Activated naive CD4-positive, alpha-beta T cell treated with anti-CD3 and anti-CD28 coated beads, Interleukin-2, amount 10 ng/mL, durations not matched to agents 7 days and 5 days (primary cell): ENCODE data around the gene L3MBTL4.
"Not testable (repeated sequence)": the region's sequence is repeated elsewhere in the genome, so short reads cannot be mapped to it uniquely, and the experiment has no call there.

ENCODE experiments used
- CTCF ChIA-PET: fragments of 350-600 bp; sonication (Branson Sonifier 250); formaldehyde crosslinking; loops from one replicate; lab custom pipeline; 2021; ENCODE audit warnings: antibody characterized with exemption; lab: Charles Lee
- DNase-seq: peaks from one replicate; pipeline ENCODE4 v3.0.0-alpha.2; 2020
- H3K27ac Mint-ChIP-seq: one replicate; pipeline ENCODE4 v1.8.0; 2021; ENCODE audit warnings: mild to moderate bottlenecking, moderate library complexity, mixed read lengths
- H3K27me3 Mint-ChIP-seq: one replicate; pipeline ENCODE4 v1.8.0; 2021; ENCODE audit warnings: mild to moderate bottlenecking, mixed read lengths
- H3K36me3 Mint-ChIP-seq: one replicate; pipeline ENCODE4 v1.8.0; 2021; ENCODE audit warnings: mixed read lengths
- H3K4me1 Mint-ChIP-seq: one replicate; pipeline ENCODE4 v1.8.0; 2021; ENCODE audit warnings: mixed read lengths
- H3K4me3 Mint-ChIP-seq: one replicate; pipeline ENCODE4 v1.8.0; 2021; ENCODE audit warnings: mild to moderate bottlenecking, moderate library complexity, mixed read lengths
- H3K9me3 Mint-ChIP-seq: one replicate; pipeline ENCODE4 v1.8.0; 2021; ENCODE audit warnings: mixed read lengths

The L3MBTL4 gene

DNA sequence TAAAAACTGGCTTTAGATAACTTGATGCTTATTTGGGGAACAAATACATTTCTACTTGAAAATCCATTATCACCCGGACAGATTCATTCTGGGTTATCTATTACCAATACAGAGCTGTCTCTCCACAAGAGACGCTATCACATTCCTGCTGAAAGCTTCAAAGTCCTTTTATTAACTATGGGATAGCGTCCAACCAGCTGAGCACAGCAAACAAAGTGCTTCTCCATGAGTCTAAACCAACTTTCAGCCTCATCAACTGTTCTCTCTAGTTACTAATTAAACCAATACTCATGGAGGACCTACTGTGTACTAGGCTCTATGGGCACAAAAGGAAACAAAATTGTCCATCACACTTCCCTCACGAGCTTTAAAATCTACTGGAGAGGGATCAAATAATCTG, 132.8 kb downstream of the L3MBTL4 start:
- Mint-ChIP-seq H3K4me3 (no peak overlapping the region), H3K4me1 (no peaks in the 10 kb centered on the region), H3K36me3 (no peaks in the 10 kb centered on the region), H3K27ac (no peak overlapping the region), H3K27me3 (no peaks in the 10 kb centered on the region), H3K9me3 (peaks cover 1% of the 10 kb centered on the region)
- CTCF ChIA-PET = no interaction called here
- DNase-seq = no peak

- peaks cover 1% of the 10 kb centered on the region for H3K9me3 Mint-ChIP-seq
- no peak for DNase-seq
- no peaks in the 10 kb centered on the region for H3K36me3 Mint-ChIP-seq
- no peaks in the 10 kb centered on the region for H3K27me3 Mint-ChIP-seq
- H3K27ac Mint-ChIP-seq = no peak overlapping the region
- CTCF ChIA-PET = no interaction called here
- no peak overlapping the region for H3K4me3 Mint-ChIP-seq
- H3K4me1 Mint-ChIP-seq = no peaks in the 10 kb centered on the region
These were observed 134.4 kb downstream of the L3MBTL4 start for GRCh38 chr18:6280211-6280743.

- CTCF ChIA-PET = no interaction called here
- Mint-ChIP-seq H3K27me3 (no peaks in the 10 kb centered on the region), H3K9me3 (peaks cover 1% of the 10 kb centered on the region)
These were observed 135.4 kb downstream of the L3MBTL4 start for GRCh38 chr18:6279308-6279707.

DNA sequence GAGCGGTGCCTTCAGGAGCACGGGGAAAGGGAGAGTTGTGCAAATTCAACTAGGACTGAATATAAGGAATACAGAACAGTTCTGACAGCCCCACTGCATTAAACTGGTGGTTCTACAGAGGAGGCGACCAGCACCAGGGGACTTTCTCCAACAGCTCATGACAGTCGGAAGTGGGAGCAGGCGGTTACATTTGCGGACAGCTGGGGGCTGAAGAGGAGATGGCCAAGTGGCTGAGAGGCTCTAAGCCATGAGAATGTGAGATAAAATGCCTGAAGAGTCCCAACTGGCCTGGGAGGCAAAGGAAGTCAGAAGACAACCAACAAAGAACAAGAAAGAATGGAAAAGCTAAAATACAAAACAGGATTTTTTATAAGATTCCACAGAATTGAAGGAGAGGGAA, 141.3 kb downstream of the L3MBTL4 start:
- Mint-ChIP-seq H3K27me3 (no peaks in the 10 kb centered on the region), H3K4me1 (no peaks in the 10 kb centered on the region), H3K36me3 (no peaks in the 10 kb centered on the region), H3K9me3 (no peaks in the 10 kb centered on the region), H3K27ac (no peak overlapping the region), H3K4me3 (no peak overlapping the region)
- CTCF ChIA-PET = no interaction called here
- no peak for DNase-seq

More at GRCh38 chr18:6279308-6279707, 135.4 kb downstream of the L3MBTL4 start:
- Mint-ChIP-seq H3K4me1 (no peaks in the 10 kb centered on the region), H3K36me3 (no peaks in the 10 kb centered on the region), H3K27ac (no peak overlapping the region), H3K4me3 (no peak overlapping the region)
- DNase-seq = no peak

DNA sequence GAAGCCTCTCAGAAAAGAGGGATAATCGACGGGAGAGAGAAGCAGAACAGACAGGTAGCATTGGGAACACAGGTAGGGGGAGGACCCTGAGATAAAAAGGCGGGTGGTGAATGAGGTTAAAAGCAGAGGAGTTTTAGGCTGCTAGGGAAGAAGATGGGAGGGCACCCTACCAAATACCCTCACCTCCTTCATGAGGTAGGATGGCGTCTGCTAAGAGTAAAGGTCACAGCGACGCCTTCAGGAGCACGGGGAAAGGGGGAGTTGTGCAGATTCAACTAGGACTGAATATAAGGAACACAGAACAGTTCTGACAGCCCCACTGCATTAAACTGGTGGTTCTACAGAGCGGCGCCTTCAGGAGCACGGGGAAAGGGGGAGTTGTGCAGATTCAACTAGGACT, 142.6 kb downstream of the L3MBTL4 start:
- H3K4me3 Mint-ChIP-seq, DNase-seq, H3K9me3 Mint-ChIP-seq, H3K4me1 Mint-ChIP-seq, H3K36me3 Mint-ChIP-seq, H3K27me3 Mint-ChIP-seq, CTCF ChIA-PET, H3K27ac Mint-ChIP-seq: not testable (repeated sequence)

GRCh38 chr18:6271585-6271984, 143.1 kb downstream of the L3MBTL4 start:
- Mint-ChIP-seq H3K27ac (no peak overlapping the region), H3K9me3 (no peaks in the 10 kb centered on the region)
- no peak for DNase-seq

DNA sequence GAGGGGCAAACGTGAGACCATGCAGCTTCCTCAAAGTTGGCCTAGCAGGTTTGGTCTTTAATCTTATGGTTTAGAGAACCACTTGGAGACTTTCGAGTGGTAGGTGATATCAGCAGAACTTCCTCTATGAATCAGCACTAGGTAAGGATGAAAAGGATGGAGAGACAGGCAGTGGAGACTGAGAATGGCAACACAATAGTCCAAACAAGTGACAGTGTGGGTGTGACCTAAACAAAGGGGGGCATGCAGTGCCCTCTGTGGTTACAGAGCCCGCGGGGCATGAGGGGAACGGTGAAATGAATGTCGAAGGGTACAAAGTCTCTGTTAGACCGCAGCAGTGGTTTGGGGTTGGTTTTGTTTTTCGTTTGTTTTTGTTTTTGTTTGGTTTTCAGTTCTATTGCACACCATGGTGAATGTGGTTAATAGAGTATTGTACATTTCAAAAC, 143.9 kb downstream of the L3MBTL4 start:
- Mint-ChIP-seq H3K36me3 (no peaks in the 10 kb centered on the region), H3K27ac (no peak overlapping the region), H3K9me3 (no peaks in the 10 kb centered on the region), H3K4me3 (no peak overlapping the region), H3K27me3 (no peaks in the 10 kb centered on the region), H3K4me1 (no peaks in the 10 kb centered on the region)
- no peak for DNase-seq
- CTCF ChIA-PET = no interaction called here

More at GRCh38 chr18:6271585-6271984, 143.1 kb downstream of the L3MBTL4 start:
- Mint-ChIP-seq H3K4me1 (no peaks in the 10 kb centered on the region), H3K36me3 (no peaks in the 10 kb centered on the region), H3K27me3 (no peaks in the 10 kb centered on the region), H3K4me3 (no peak overlapping the region)
- CTCF ChIA-PET = no interaction called here

DNA sequence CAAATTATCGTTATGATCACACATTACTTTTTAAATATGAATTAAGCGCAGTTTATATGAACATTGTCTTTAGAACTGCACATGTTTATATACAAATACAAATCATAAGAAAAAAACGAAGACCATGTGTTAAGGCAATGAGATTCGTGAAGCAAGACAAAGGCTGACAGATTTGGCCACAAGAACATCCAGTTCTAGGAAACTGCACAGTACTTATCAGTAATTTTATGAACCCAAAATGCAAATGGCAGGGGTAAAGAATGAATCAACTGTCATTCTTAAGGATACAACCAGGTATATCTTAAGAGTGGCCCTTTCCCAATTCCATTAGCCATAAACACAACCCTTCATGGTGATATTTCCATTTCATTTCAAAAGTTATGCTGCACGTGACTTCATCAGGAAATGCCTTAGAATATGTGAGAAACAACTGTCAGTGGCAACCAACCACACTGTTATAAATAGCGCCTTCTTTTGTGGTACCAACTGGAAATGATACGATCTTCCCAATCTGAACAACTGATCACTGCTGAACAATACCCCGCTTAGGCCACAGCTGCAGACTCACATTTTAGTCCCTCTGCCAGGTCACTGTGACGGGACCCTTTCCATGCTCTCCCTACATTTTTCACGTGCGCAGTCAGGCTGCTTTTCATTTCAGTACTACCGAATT, 144.9 kb downstream of the L3MBTL4 start:
- CTCF ChIA-PET = no interaction called here
- Mint-ChIP-seq H3K9me3 (no peaks in the 10 kb centered on the region), H3K4me1 (no peaks in the 10 kb centered on the region), H3K27ac (no peak overlapping the region), H3K36me3 (no peaks in the 10 kb centered on the region), H3K27me3 (no peaks in the 10 kb centered on the region), H3K4me3 (no peak overlapping the region)
- no peak for DNase-seq

- H3K9me3 Mint-ChIP-seq = peaks cover 4% of the 10 kb centered on the region
- no peaks in the 10 kb centered on the region for H3K27me3 Mint-ChIP-seq
- H3K27ac Mint-ChIP-seq = no peak overlapping the region
- no peak for DNase-seq
- no peak overlapping the region for H3K4me3 Mint-ChIP-seq
- CTCF ChIA-PET = no interaction called here
- no peaks in the 10 kb centered on the region for H3K36me3 Mint-ChIP-seq
- no peaks in the 10 kb centered on the region for H3K4me1 Mint-ChIP-seq
These were observed 148.5 kb downstream of the L3MBTL4 start for GRCh38 chr18:6266212-6266611.

DNA sequence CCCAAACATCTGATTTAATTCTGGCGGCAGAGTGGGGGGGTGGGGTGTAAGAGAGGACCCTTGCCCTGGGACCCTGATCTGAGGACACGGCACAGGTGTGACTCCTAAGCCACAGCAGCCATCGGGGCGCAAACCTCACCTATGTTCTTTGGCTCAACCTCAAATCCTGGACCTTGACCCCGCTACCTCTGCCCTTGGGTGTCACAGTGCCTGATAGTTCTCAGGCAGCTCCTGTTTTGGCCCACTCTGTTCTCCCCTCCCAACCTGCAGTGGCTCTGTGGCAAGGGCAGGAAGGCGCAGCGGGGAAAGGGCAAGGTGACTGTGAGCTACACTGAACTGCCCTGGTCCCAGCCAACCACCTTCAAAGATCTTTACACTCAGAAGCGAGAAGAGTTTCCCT, 152.8 kb downstream of the L3MBTL4 start:
- no peaks in the 10 kb centered on the region for H3K27me3 Mint-ChIP-seq
- H3K27ac Mint-ChIP-seq = no peak overlapping the region
- peaks cover 24% of the 10 kb centered on the region for H3K9me3 Mint-ChIP-seq
- H3K4me1 Mint-ChIP-seq = no peaks in the 10 kb centered on the region
- CTCF ChIA-PET = no interaction called here
- H3K4me3 Mint-ChIP-seq = no peak overlapping the region
- DNase-seq = no peak
- H3K36me3 Mint-ChIP-seq = no peaks in the 10 kb centered on the region

GRCh38 chr18:6259324-6259723, 155.4 kb downstream of the L3MBTL4 start:
- CTCF ChIA-PET, H3K27ac Mint-ChIP-seq, H3K27me3 Mint-ChIP-seq, H3K4me1 Mint-ChIP-seq, DNase-seq, H3K36me3 Mint-ChIP-seq, H3K4me3 Mint-ChIP-seq: not testable (repeated sequence)
- H3K9me3 Mint-ChIP-seq = peaks cover 27% of the 10 kb centered on the region

DNA sequence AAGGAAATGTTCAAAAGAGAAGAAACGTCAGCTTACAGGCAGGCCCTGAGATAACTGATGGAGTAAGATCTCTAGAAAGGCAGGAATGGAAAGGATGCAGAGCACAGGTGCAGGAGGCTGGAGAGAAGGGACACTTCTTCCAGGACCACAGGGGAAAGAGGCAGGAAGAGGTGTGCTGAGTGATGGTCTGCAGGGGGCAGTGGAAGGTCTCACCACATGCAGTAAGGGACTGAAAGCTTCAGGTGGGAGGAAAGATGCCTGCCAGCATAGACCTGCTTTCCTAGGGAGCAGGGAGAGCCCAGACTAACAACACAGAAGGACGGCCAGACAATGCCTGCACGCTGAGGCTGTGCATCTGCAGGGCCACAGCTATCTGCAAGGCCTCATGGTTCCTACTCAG, 156.8 kb downstream of the L3MBTL4 start:
- Mint-ChIP-seq H3K4me1 (no peaks in the 10 kb centered on the region), H3K4me3 (no peak overlapping the region), H3K9me3 (peaks cover 27% of the 10 kb centered on the region), H3K27ac (no peak overlapping the region), H3K27me3 (no peaks in the 10 kb centered on the region), H3K36me3 (no peaks in the 10 kb centered on the region)
- CTCF ChIA-PET = no interaction called here
- no peak for DNase-seq

- no peak overlapping the region for H3K4me3 Mint-ChIP-seq
- CTCF ChIA-PET = no interaction called here
- DNase-seq = no peak
- no peaks in the 10 kb centered on the region for H3K36me3 Mint-ChIP-seq
- H3K27ac Mint-ChIP-seq = no peak overlapping the region
- peaks cover 23% of the 10 kb centered on the region for H3K9me3 Mint-ChIP-seq
- H3K27me3 Mint-ChIP-seq = no peaks in the 10 kb centered on the region
- no peaks in the 10 kb centered on the region for H3K4me1 Mint-ChIP-seq
These were observed 158.2 kb downstream of the L3MBTL4 start for GRCh38 chr18:6256521-6256920.

- no peaks in the 10 kb centered on the region for H3K27me3 Mint-ChIP-seq
- no peak for DNase-seq
- no peaks in the 10 kb centered on the region for H3K36me3 Mint-ChIP-seq
- H3K9me3 Mint-ChIP-seq = peaks cover 23% of the 10 kb centered on the region
- no peak overlapping the region for H3K27ac Mint-ChIP-seq
- no peak overlapping the region for H3K4me3 Mint-ChIP-seq
- CTCF ChIA-PET = no interaction called here
- H3K4me1 Mint-ChIP-seq = no peaks in the 10 kb centered on the region
These were observed 158.8 kb downstream of the L3MBTL4 start for GRCh38 chr18:6255886-6256285.

GRCh38 chr18:6255116-6255705, 159.5 kb downstream of the L3MBTL4 start:
- H3K27me3 Mint-ChIP-seq = no peaks in the 10 kb centered on the region
- H3K27ac Mint-ChIP-seq = no peak overlapping the region
- H3K4me3 Mint-ChIP-seq = no peak overlapping the region
- no peaks in the 10 kb centered on the region for H3K36me3 Mint-ChIP-seq
- no peak for DNase-seq
- CTCF ChIA-PET = no interaction called here
- peaks cover 23% of the 10 kb centered on the region for H3K9me3 Mint-ChIP-seq
- no peaks in the 10 kb centered on the region for H3K4me1 Mint-ChIP-seq
